Cortex of kidney (tissue), 1 donor: Measurements from ENCODE around the gene YBX3.
"Not testable (repeated sequence)": the region's sequence is repeated elsewhere in the genome, so short reads cannot be mapped to it uniquely, and the experiment has no call there.

Experiments used
- DNase-seq: peaks from one replicate; lab custom pipeline; 2025; lab: John Stamatoyannopoulos, UW

YBX3 gene

DNA sequence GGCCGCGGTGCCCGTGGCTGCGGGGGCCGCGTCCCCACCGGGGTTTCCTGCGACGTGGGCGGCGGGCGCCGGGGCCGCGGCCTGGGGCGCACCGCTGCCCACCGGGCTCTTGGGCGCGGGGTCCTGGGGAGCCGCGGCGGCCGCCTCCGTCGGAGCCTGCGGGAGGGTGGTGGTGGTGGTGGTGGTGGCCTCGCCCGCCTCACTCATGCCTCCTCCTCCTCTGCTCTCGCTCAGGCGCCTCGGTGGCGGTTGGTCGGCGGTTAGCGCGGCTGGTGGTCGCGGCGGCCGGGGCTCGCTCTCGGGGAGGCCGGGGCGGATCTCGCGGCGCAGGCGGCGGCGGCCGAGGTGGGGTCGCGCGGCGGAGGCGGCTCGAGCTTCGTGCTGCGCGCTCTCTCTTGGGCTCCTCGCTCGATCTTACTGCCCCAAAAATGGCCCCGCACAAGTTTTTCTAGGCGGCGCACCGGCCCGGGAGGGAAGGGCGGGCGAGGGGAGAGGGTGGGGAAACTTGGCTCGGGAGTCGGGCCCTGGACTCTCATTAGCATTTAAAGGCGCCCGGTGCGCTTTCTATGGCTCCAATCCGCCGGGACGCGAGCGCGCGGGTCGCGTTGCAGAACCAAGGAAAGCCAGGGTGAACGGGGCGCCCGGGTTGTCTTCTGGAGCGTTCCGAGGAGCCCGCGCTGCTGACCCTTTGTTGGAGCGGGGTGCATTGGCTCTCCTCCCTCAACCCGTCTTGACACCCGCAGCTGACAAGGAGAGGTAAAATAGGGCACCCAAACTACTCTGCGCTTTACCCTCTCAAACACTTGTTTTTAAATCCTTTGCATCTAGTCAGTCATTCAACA is at the start of gene YBX3:
YBX3 (minus strand) TSS at position 419 of the 842 bp plus-strand sequence; CDS start at position 207, 212 bp downstream.
- DNase-seq, result no peak

DNA sequence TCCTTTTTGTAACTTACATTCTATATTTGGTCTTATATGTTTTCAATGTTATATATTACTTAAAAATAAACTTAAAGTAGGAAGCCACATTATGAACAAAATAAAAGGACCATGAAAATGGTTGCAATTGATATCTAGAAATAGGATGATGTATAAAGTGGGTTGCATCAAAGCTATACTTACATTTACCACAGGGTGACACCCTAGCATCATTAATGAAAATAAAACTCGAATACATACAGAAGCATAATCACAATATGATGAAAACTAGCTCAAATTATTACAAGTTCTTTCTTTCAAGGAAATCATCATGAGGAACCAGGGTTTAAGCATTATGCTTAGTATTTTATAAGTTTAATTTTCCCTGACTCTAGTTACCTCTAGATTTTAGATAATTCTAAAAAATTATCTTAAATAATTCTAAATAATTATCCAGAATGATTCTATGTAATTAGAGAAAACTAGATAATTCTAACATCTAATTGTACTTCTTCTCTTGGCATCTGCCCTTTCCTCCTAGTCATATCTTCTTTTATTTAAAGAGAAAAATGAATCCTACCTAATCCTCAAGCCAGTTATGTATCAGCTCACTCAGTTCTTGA is 48.1 kb upstream of the YBX3 start:
- no peak for DNase-seq

DNA sequence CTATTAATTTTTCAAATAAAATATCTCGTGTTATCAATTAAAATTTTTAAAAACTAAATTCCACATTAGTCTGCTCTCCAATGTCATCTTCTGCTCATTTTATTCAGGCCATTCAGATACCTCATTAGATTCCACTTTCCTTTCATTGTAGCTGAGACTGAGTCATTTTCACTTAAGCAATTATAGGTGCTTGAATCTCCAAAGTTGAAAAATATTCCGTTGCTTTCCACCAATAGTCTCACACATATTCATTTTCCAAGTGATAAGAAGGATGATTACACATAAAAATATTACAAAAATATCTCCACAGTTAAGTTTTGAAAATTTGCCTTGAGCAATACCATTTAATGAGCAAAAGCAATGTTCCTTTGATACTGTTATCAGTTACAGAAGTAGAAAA is 36.5 kb upstream of the YBX3 start:
- DNase-seq, result no peak

DNA sequence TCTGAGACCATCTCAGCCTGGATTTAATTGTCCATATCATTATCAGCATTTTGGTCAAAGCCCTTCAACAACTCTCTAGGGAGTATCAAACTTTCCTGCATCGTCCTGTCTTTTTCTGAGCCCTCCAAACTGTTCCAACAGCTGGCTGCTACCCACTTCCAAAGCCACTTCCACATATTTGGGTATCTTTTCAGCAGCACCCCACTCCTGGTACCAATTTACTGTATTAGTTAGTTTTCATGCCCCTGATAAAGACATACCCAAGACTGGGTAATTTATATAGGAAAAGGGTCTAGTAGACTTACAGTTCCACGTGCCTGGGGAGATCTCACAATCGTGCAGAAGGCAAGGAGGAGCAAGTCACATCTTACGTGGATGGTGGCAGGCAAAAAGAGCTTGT is 33.1 kb upstream of the YBX3 start:
- no peak for DNase-seq

DNA sequence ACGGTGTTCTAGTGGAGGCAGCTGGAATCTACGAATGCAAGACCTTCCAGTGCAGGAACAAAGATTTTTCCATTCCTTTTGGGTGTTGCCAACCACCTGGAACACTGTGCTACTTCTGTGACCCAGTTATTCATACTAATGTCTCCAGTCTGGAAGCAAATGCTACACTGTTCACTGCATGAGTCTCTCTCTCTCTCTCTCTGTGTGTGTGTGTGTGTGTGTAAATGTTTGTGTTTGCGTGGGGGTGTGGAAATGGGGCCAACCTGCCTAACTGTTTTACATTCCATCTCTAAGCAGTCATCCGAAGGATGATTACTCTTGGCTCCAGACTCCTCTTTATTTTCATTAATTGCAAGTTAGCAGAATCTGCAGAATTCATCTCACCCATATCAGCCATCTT is 29.9 kb upstream of the YBX3 start:
- no peak for DNase-seq

DNA sequence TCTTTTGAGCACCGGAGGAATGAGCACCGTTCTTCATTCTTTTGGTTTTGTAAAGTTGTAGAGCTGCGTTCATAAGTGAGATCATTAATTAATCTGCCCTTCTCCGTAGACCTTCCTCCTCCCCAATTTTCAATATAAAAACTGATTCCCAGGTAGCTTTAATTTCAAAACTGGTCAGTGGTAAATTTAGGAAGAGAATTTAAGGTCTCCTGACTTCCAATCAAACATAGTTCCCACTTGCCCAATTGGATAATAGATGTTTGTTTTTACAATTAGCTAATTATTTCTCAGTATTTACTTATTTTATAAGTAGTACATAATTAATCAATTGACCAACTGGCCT is 27.2 kb upstream of the YBX3 start:
- DNase-seq, result no peak

DNA sequence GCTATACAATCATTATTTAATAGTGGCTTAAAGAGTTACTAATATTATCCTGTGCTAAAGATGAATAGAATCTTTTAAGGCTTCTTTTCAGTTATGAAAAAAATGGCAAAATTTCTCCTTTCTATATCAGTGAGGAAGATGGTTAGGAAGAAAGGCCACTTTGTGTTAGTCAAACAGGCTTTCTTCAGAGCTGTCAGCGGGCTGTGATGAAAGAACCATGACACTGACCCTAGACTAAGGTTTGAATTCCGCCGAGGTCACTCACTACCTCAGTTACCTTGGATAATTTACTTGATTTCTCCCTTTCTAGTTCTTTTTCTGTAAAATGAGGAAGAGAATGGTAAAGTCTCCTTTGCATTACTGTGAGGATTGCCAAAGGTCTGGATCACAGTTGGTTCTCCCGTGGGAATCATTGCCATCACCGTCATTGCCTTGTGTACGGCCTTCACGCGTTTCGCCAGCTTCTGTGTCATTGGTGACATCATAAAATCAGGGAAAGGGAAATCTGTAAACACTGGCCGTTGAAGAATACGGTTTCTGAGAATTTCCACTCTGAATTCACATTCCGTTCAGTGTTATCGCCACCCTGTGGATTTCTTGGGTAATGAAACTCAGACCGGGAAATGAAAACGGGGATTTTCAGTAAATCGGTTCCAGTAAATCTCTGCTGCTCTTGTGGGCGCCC is 26.7 kb upstream of the YBX3 start:
- no peak for DNase-seq

DNA sequence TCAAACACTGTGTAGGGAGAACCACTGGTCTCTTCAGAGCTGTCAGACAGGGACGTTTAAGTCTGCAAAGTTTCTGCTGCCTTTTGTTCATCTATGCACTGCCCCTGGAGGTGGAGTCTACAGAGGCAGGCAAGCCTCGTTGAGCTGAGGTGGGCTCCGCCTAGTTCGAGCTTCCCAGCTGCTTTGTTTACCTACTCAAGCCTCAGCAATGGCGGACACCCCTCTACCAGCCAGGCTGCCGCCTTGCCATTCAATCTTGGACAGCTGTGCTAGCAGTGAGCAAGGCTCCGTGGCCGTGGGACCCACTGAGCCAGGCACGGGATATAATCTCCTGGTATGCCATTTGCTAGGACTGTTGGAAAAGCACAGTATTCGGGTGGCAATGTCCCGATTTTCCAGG is 24.6 kb upstream of the YBX3 start:
- DNase-seq, result no peak

DNA sequence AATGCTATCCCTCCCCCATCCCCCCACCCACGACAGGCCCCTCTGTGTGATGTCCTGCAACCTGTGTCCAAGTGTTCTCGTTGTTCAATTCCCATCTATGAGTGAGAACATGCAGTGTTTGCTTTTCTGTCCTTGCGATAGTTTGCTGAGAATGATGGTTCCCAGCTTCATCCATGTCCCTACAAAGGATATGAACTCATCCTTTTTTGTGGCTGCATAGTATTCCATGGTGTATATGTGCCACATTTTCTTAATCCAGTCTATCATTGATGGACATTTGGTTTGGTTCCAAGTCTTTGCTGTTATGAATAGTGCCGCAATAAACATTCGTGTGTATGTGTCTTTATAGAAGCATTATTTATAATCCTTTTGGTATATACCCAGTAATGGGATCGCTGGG is 20.3 kb upstream of the YBX3 start:
- DNase-seq, result not testable (repeated sequence)

DNA sequence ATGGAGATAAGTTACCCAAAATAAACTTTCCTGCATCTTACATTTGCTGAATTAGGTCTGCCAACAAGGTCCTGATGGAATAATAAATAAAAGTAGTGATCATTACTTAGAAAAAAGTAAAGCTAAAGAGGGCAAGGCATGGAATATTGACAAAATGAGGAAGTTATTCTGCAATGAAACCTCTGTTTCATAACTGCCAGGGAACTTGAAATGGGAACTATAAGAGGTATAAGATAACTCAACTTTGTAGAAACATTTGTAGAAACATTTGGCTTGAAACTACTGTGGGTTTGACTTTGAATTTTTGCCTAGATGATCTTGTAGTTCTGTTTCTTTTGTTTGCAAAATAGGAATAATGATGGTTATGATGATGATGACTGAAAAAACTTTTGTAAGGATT is 18.7 kb upstream of the YBX3 start:
- no peak for DNase-seq

DNA sequence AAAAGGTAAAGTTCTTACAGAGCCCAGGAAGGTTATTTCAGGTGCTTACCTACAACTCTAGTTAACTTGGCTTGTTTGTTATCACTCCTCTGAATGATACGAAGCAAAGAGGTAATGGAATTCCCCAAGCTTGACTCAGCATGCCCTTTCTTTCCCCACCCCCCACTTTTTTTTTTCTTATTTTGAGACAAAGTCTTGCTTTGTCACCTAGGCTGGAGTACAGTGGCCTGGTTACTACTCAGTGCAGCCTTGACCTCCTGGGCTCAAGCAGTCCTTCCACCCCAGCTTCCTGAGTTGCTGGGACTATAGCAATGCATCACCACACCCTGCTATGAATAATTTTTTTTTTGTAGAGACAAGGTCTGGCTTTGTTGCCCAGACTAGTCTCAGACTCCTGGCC is 17.1 kb upstream of the YBX3 start:
- no peak for DNase-seq

DNA sequence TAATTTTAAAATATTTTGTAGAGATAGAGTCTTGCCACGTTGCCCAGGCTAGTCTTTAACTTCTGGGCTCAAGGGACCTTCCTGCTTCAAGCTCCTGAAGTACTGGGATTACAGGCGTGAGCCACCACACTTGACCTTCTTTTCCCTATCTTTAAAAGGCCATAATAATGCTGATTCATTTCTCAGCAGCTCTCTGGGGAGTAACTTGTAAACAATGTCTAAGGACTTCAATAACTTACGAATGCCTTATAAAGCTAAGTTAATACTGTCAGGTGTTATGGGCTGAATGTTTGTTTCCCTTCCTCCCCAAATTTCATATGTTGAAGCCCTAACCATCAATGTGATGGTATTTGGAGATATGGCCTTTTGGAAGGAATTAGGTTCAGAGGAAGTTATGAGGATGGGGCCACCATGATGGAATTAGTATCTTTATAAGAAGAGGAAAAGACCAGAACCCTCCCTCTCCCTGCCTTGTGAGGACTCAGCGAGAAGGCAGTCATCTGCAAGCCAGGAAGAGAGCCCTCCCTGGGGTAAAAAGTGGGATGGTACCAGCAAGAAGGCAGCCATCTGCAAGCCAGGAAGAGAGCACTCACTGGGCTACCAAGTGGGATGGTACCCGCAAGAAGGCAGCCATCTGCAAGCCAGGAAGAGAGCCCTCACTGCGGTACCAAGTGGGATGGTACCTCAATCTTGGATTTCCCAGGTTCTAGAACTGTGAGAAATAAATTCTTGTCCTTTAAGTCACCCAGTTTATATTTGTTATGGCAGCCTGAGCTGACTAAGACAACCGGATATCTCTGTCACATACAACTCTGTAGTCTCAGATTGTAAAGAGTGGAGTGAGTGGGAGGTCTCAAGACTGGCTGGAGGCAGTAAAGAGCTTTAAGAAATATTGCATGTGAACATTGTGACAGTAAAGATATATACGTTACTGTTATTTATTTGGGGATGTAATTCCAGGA is 16.3 kb upstream of the YBX3 start:
- DNase-seq, result no peak

DNA sequence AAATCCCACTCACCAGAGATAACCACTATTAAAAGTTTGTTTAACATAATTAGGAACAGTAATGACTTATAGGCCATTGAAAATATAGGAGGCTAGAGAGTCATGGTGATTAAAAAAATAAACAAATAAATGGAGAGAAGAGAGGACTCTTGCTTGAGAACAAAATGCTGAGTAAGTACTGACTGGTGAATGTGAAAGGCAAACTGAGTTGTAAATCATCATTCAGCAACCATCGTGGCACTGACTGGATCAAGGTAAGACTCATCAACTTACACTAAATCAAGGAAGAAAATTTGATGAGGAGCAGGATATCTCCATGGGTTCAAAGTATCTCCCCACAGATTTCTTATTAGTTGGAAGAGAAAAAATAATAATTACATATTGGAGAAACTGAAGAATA is 14.1 kb upstream of the YBX3 start:
- no peak for DNase-seq

DNA sequence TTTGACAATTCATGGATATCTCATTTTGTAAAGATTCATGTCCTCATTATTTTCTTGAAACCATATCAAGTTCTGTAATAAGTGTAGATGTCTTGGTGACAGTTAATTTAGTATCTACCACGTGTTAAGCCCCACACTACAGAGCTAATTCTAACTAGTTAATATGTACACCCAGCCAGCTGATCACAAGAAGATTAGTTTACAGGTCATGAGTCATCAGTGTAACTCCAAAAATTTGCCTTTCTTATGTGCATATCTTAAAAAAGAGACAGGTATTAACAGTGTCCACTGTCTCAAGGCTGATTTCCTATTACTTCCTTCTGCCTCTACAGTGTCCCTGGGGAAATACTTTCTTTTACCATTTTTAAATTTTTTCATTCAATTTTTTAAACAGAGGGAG is 13.3 kb upstream of the YBX3 start:
- DNase-seq, result no peak

DNA sequence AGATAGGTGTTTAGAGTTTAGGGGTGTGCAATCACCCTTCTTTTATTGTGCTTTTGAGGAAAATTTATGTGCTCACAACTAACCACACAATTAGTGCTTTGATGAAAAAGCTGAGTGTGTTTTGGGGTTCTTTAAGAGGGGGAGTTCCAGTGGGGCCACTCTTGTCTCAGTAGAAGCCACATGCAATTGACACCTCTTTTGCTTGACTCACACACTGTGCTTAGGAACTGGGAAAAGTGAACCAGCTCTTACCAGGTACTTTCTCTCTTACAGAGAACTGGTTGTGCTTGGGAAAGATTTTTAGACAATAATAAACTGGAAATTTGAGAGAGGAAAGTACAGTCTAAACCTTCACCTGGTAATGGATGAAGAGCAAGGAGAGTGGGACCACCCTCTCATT is 12.3 kb upstream of the YBX3 start:
- DNase-seq, result no peak

DNA sequence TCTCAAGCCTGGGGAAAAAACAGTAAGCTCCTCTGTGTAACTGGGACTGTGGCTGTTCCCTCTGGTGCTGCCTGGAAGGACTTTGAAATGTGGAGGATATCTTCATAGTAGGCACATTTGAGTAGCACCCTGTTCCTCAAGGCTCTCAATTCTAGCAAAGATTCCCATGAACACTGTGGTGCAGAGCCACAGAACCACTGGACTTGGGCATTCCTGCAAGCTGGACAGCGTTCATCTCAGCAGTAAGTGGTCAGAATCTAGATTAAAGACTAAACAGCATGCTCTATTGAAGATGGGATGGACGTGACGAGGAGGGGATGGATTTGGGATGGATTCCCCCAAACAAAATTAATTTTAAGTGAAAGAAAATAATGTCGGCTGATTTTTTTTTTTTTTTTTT is 9.4 kb upstream of the YBX3 start:
- DNase-seq, result no peak

DNA sequence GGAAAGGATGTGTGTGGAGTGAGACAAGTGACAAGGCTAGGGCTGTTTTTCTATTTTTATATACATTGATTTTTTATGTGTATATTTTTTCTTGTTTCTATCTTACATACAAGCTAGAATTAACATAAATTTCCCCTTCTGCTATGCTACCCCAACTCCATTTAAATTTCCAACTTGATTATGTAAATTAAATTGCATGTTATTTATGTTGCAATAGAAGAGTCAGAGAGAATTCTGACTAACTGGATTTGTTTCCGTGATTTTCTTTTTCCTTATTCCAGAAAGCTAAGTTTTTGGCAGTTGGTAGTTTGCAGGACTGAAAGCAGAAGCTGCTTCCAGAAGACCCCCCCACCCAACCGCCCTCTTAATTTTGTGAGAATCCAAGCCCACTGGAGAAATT is 8.9 kb upstream of the YBX3 start:
- no peak for DNase-seq

DNA sequence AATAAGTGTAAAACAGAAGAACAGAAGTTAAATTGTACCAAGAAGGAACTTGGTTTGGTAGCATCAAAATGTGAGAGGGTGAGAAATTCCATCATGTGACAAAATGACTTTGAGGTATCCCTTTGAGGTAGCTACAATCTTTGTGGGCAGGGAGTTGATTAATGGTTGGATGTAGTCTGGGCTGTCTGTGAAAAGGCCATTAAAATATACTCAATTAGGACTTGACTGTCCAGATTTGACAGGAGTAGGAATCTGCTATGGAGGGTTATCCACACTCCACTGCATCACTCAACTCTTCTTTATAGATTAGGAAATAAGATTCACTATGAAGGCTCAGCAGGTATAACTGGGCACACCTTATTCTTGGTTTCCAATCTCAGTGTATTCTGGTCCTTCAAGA is 7.4 kb upstream of the YBX3 start:
- no peak for DNase-seq

DNA sequence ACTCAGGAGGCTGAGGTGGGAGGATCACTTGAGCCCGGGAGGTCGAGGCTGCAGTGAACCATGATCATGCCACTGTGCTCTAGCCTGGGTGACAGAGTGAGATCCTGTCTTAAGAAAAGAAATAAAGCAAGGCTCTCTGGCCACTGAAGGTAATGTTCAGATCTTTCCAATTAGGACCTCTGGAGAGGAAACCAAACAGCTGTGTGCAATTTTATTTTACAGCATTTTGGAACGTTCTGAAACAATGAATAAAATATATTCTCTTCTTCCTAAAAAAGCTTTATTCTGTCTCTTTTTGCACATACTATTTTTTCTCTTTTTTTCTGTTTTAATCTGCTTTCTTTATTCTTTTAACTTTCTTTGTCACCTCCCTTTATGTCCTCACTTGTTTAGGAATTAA is 5.0 kb upstream of the YBX3 start:
- DNase-seq, result no peak

DNA sequence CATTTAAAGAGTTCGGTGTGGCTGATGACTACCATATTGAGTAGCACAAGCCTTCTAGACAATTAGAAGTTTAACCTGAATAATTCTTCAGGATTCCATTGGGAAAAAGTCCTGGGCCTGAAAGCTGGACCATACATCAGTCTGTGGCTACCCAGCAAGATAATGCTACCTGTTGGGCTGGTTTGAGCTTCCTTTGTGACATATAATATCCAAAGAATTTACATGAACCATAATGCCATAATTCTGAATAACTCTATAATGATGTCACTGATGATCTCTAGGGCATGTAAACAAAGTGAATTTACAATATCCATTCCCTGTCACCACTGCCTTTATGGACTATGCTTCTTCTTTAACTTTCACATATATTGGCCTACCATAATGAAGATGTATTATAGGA is 3.8 kb upstream of the YBX3 start:
- no peak for DNase-seq

DNA sequence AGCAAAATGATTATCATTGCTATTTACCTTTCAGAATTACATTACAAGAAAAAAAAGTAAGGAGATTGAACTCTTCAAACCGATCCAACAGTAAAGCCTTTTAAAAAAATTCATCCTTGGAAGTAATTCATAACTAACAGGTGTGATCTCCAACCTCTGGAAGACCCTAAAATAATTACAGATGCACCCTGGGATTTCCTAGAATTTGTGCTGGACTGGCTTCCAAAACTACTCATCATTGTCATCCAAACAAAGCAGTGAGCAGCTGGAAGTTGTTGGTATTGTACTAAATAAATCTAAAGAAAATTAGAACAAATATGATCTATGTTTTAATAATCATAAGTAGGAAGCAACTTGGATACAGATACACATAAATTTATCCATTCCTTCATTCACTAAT is 1.9 kb upstream of the YBX3 start:
- DNase-seq, result no peak

DNA sequence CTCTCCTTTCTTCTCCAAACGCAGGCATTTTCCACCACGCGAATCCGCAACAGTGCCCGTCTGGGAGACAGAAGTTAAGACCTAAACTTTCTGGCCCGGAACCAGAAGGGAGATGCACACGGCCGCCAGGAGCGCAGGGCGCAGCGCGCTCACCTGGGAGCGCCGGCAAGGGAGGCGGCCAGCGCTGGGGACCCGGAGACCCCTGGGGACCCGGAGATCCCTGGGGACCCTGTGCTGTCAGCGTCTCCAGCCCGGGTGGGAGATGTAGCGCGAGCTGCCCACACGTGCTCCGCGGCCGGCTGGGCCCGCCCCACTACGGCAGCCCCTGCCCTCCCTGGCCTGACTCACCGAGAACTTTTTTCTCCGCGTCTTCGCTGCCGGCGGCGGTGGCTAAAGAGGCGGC is 620 bp downstream of the YBX3 start:
- peak; percentile 7 for DNase-seq
